Endothelial cell (in vitro differentiated cells): Measurements from ENCODE around the gene SAYSD1. TPM values are rescaled to one million over a fixed set of nuclear protein-coding genes. Genes with fewer than 3 reads are reported as not detected.

Source experiments
- DNase-seq: peaks from one replicate; pipeline ENCODE4 v3.0.0; 2021; ENCODE audit warnings: low spot score
- H3K27ac Mint-ChIP-seq: one replicate; pipeline ENCODE4 v1.8.0; 2021; ENCODE audit warnings: mixed read lengths, inconsistent platforms; ENCODE audit not compliant: unreplicated experiment
- H3K27me3 Mint-ChIP-seq: one replicate; pipeline ENCODE4 v1.8.0; 2021; ENCODE audit warnings: mild to moderate bottlenecking, moderate library complexity, mixed read lengths, inconsistent platforms; ENCODE audit not compliant: unreplicated experiment
- H3K36me3 Mint-ChIP-seq: one replicate; pipeline ENCODE4 v1.8.0; 2021; ENCODE audit warnings: mild to moderate bottlenecking, low read depth, mixed read lengths, inconsistent platforms; ENCODE audit not compliant: unreplicated experiment
- H3K4me1 Mint-ChIP-seq: one replicate; pipeline ENCODE4 v1.8.0; 2021; ENCODE audit warnings: mild to moderate bottlenecking, mixed read lengths, inconsistent platforms; ENCODE audit not compliant: unreplicated experiment
- H3K4me3 Mint-ChIP-seq: one replicate; pipeline ENCODE4 v1.8.0; 2021; ENCODE audit warnings: mild to moderate bottlenecking, mixed read lengths, inconsistent platforms; ENCODE audit not compliant: unreplicated experiment
- H3K9me3 Mint-ChIP-seq: one replicate; pipeline ENCODE4 v1.8.0; 2021; ENCODE audit warnings: mixed read lengths, inconsistent platforms; ENCODE audit not compliant: unreplicated experiment
- CTCF ChIP-seq: fragments of 200-600 bp; sonication (generic); IDR thresholded peaks from one replicate; pipeline ENCODE4 v1.5.0; 2021; ENCODE audit warnings: antibody characterized with exemption; ENCODE audit not compliant: unreplicated experiment
- total RNA-seq: library from RNA; stranded (reverse); fragmentation: NEBNext Ultra II Directional; extraction: Animal tissue kit (Norgen Biotek cat#: 25700); gene quantifications from one replicate; pipeline ENCODE4 v1.2.1, GENCODE V29; 2021; ENCODE audit not compliant: unreplicated experiment

Gene SAYSD1
- total RNA-seq, 1 donor from 2014 or later: 10.8 TPM

- DNase-seq: no peak
- Mint-ChIP-seq H3K4me1 (peaks cover 23% of the 10 kb centered on the region), H3K9me3 (no peaks in the 10 kb centered on the region), H3K4me3 (no peak overlapping the region), H3K27ac (no peak overlapping the region), H3K27me3 (peaks cover 9% of the 10 kb centered on the region), H3K36me3 (peaks cover 23% of the 10 kb centered on the region)
- no peak for TF ChIP-seq CTCF
Measured at GRCh38 chr6:39077882-39078594, 36.9 kb downstream of the SAYSD1 start.

- H3K27me3 Mint-ChIP-seq: peaks cover 11% of the 10 kb centered on the region
- H3K4me3 Mint-ChIP-seq: no peak overlapping the region
- no peaks in the 10 kb centered on the region for H3K9me3 Mint-ChIP-seq
- H3K27ac Mint-ChIP-seq: no peak overlapping the region
- no peak for DNase-seq
- no peak for TF ChIP-seq CTCF
- peaks cover 23% of the 10 kb centered on the region for H3K36me3 Mint-ChIP-seq
- peaks cover 27% of the 10 kb centered on the region for H3K4me1 Mint-ChIP-seq
Measured at GRCh38 chr6:39076623-39077535, 38.1 kb downstream of the SAYSD1 start.

GRCh38 chr6:39075807-39076622 is 39.0 kb downstream of the SAYSD1 start:
- no peak for DNase-seq
- H3K27ac Mint-ChIP-seq: peak overlapping the region; percentile 68
- H3K36me3 Mint-ChIP-seq: peaks cover 23% of the 10 kb centered on the region
- H3K27me3 Mint-ChIP-seq: peaks cover 11% of the 10 kb centered on the region
- H3K9me3 Mint-ChIP-seq: no peaks in the 10 kb centered on the region
- TF ChIP-seq CTCF: no peak
- no peak overlapping the region for H3K4me3 Mint-ChIP-seq
- peaks cover 32% of the 10 kb centered on the region for H3K4me1 Mint-ChIP-seq

GRCh38 chr6:39075010-39075686 is 39.8 kb downstream of the SAYSD1 start:
- no peak for DNase-seq

More at GRCh38 chr6:39075010-39075686, 39.8 kb downstream of the SAYSD1 start:
- H3K4me3 Mint-ChIP-seq: no peak overlapping the region
- H3K9me3 Mint-ChIP-seq: no peaks in the 10 kb centered on the region
- peaks cover 23% of the 10 kb centered on the region for H3K36me3 Mint-ChIP-seq
- no peak for TF ChIP-seq CTCF
- H3K27ac Mint-ChIP-seq: peak overlapping the region; percentile 68
- H3K27me3 Mint-ChIP-seq: peaks cover 9% of the 10 kb centered on the region
- H3K4me1 Mint-ChIP-seq: peaks cover 32% of the 10 kb centered on the region
